Esophagus (tissue), 2 donors: ENCODE results near the gene ITPR1. TPM values are rescaled to one million over a fixed set of nuclear protein-coding genes. Genes with fewer than 3 reads are reported as not detected.

Experiments
- H3K27ac ChIP-seq, 2 donors: one replicate each; pipeline ENCODE4 v1.5.1; 2013; ENCODE audit warnings: low read depth in 2 of 2, mild to moderate bottlenecking in 2 of 2, inconsistent platforms in 1 of 2, low read length in 1 of 2, moderate library complexity in 1 of 2
- H3K27me3 ChIP-seq, 2 donors: one replicate each; pipeline ENCODE4 v1.6.1; 2013; ENCODE audit warnings: low read length in 2 of 2, control low read depth in 1 of 2, mild to moderate bottlenecking in 1 of 2; ENCODE audit not compliant: insufficient read depth in 2 of 2, control insufficient read depth in 1 of 2
- H3K36me3 ChIP-seq, 2 donors: one replicate each; pipeline ENCODE4 v1.6.1; 2013; ENCODE audit warnings: low read length in 1 of 2; ENCODE audit not compliant: control insufficient read depth in 2 of 2, insufficient read depth in 2 of 2
- H3K4me1 ChIP-seq, 2 donors: one replicate each; pipeline ENCODE4 v1.6.1; 2013; ENCODE audit warnings: low read length in 1 of 2; ENCODE audit not compliant: control insufficient read depth in 2 of 2, insufficient read depth in 2 of 2
- H3K4me3 ChIP-seq, 2 donors: one replicate each; pipeline ENCODE4 v1.5.1; 2013; ENCODE audit warnings: low read length in 2 of 2, mild to moderate bottlenecking in 2 of 2, low read depth in 1 of 2, moderate library complexity in 1 of 2
- H3K9me3 ChIP-seq, 2 donors: one replicate each; pipeline ENCODE4 v1.6.1; 2013; ENCODE audit warnings: mild to moderate bottlenecking in 2 of 2, low read depth in 1 of 2, low read length in 1 of 2, moderate library complexity in 1 of 2; ENCODE audit not compliant: control insufficient read depth in 2 of 2, insufficient read depth in 1 of 2
- WGBS, 2 donors: extraction: QIAGEN DNeasy Blood & Tissue Kit; methylation state at CpG; one replicate each; pipeline ENCODE4 v1.1.7; 2013; 5-methylcytosine and 5-hydroxymethylcytosine counted together
- polyA plus RNA-seq, 2 donors: library from polyadenylated mRNA; stranded (reverse); fragments of 200-250 nt; gene quantifications; one replicate each; pipeline ENCODE4 v1.2.3, GENCODE V29; 2013
- donor health status: healthy with polysubstance abuse.
- donor health status: Bipolar disorder and iron deficiency.

ITPR1 gene
- polyA plus RNA-seq, 2 donors, result 7.5 to 16.3 TPM

DNA sequence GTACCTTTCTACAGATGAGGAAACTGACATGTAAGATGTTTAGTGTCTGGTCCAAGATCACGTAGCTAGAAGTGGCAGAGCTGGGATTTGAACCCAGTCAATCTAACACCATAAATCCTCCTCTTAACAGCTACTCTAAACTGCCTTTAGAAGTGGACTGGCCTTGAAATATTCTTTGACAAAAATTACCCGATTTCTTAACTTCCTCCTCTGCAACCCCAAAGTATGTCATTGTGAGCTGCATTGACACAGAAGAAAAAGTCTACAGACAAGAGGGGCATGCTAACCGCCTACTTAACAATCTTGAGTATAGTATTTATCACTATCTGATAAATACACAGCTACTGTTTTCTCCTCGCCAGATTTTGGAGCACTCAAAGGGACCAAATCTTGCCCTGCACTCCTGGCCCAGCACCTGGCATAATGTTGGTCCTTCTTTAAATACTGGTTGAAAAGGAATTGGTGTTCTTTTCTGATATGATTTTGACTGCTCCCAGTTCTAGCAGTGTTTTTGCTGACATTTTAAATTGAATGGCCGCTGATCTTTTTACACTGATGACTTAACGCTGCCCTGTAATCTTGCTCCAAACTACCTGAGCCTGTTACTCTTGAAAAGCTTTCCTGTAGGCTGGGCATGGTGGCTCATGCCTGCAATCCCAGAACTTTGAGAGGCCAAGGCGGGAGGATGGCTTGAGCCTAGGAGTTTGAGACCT lies 36.9 kb downstream of the ITPR1 start:
- no peak overlapping the region for H3K27ac ChIP-seq
- H3K36me3 ChIP-seq, result no peaks in the 10 kb centered on the region
- no peaks in the 10 kb centered on the region for H3K27me3 ChIP-seq
- WGBS, 2 donors, result 87 to 91% methylated on average over 7 of the region's 7 CpGs
- no peak overlapping the region for H3K4me3 ChIP-seq
- peaks cover 0 to 5% of the 10 kb centered on the region in 2 donors for H3K4me1 ChIP-seq
- no peaks in the 10 kb centered on the region for H3K9me3 ChIP-seq

DNA sequence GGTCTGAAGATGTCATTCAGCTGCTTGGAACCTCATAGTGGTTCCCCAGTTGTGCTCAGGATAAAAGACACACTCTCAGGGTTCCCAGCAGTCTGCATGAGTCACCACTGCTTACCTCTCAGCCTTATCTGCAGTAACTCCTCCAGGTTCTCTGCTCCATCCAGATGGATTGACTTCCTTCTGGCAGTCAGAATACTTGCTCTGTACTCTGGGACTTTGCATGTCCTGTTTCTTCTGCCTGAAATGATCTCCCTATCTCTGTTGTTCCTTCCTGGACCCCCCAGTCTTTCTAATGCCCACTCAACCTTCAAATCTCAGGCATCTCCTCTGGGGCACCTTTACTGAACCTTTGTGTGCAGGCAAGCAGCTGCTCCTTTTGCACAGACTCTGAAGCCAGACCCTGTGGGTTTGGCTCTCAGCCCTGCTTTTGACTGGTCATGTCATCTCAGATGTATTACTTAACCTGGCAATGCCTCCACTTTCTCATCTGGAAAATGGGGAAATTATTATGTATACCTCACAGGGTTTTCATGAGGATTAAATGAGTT lies 38.4 kb downstream of the ITPR1 start:
- Histone ChIP-seq H3K27ac (no peak overlapping the region), H3K4me1 (peaks cover 0 to 5% of the 10 kb centered on the region in 2 donors), H3K4me3 (no peak overlapping the region), H3K9me3 (no peaks in the 10 kb centered on the region), H3K36me3 (no peaks in the 10 kb centered on the region), H3K27me3 (no peaks in the 10 kb centered on the region)

DNA sequence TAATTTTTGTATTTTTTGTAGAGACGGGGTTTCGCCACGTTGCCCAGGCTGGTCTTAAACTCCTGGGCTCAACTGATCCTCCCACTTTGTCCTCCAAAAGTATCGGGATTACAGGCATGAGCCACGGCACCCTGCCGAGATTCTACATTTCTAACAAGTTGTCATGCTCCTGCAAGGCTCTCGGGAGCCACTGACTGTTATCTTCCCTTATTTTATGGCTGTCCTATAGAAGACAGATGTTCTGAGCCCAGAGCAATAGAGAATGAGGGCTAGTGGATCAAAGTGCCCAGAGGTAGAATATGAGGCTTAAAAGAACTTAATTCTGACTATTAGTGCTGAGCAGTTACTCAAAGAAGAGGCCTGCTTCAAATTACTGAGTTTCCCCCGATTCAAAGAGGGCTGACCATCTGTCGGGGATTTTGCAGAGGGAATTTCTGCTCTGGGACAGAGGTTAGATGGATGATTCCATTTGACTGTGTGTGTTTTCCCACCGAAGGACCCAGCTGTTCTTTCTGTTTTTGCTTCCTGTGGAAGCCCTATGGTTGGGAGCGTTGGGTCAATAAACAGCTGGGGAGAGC lies 39.5 kb downstream of the ITPR1 start:
- 75 to 80% methylated on average over 11 of the region's 11 CpGs for WGBS, 2 donors
- peaks cover 0 to 5% of the 10 kb centered on the region in 2 donors for H3K4me1 ChIP-seq
- H3K27ac ChIP-seq, result no peak overlapping the region

DNA sequence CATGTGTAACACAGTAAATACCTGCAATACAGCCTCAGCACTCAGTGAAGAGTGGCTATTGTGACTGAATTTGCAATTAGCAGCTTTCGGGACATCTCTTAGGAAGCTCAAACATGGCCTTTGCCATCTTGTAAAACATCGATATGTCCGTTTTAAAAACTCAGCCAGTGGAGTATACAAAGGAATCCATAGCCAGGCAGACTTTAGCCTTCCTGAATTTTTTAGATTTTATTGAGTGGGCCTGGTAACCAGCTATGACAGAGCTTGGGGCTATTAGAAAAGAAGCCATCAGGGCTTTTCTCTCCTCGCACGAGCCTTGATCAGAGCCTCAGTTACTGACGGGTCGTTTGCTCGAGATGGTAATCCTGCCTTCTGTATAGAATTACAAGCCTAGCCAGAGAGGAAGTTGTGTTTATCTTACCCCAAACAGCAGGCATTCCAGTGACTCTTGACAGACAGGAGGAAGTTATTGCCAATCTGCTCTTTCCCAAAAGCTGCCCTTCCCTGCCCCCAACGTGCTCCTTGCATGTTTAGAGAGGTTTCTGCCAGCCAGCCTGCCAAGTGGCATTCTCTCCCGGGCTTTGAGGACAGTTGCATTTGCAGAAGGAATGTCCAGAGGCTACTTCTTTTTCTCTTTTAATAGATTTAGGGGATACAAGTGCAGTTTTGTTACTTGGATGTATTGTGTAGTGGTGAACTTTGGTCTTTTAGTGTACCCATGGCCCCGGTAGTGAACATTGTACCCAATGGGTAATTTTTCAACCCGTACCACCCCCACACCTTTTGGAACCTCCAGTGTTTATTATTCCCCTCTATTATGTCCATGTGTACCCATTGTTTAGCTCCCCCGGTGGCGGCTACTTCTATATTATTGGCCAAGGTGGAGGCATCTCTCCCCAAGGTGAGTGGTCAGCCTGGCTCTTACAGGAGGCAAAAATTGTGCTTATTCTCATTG lies 40.6 kb downstream of the ITPR1 start:
- Histone ChIP-seq H3K36me3 (no peaks in the 10 kb centered on the region), H3K27ac (peak overlapping the region; percentile 0 to 28), H3K27me3 (no peaks in the 10 kb centered on the region), H3K4me1 (peaks cover 0 to 5% of the 10 kb centered on the region in 2 donors), H3K9me3 (no peaks in the 10 kb centered on the region), H3K4me3 (no peak overlapping the region)
- WGBS, 2 donors, result 44% methylated on average over 14 of the region's 14 CpGs

More for the DNA sequence above, 39.5 kb downstream of the ITPR1 start:
- Histone ChIP-seq H3K27me3 (no peaks in the 10 kb centered on the region), H3K36me3 (no peaks in the 10 kb centered on the region), H3K4me3 (no peak overlapping the region), H3K9me3 (no peaks in the 10 kb centered on the region)

DNA sequence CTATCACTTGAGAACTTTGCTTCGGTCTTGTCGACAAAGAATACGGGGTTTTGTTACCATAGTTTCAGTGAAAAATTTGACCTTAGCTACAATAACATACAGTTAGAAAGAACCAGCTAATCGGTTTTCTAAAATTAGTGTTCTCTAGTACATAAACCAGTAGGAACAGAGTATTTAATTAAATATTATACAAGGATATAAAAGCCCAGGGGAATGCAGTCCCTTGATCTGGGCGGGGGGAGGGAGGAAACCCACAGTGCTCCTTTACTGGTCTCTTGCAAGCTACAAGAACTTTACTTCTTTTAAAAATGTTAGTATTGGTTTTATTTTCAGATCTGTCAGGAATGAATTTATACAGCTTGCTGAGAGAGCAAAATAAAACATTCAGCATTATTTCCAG lies 41.8 kb downstream of the ITPR1 start:
- 68 to 71% methylated on average over 5 of the region's 5 CpGs for WGBS, 2 donors

DNA sequence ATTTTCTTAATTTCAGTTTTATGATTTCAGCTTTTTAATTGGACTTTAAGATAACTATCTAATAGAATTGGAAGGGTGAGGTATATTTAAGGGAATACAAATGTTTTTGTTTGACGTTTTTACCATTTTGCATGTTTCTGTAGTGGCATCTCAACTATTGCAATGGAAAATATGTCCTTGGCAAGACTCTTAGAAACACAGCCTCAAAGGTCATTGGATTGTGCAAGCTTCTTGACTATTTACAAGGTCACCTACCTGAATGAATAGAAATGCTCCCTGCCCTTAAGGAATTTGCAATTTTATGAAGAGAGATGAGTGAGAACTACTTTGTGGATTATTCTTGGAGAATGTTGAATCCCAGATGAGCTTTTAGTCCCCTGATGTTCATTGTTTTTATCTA lies 43.1 kb downstream of the ITPR1 start:
- H3K27ac ChIP-seq, result no peak overlapping the region
- 67% methylated on average over 1 of the region's 1 CpG for WGBS, 2 donors
- no peaks in the 10 kb centered on the region for H3K9me3 ChIP-seq
- H3K4me3 ChIP-seq, result no peak overlapping the region
- no peaks in the 10 kb centered on the region for H3K36me3 ChIP-seq
- H3K27me3 ChIP-seq, result no peaks in the 10 kb centered on the region
- H3K4me1 ChIP-seq, result peaks cover 0 to 5% of the 10 kb centered on the region in 2 donors

More for the DNA sequence above, 41.8 kb downstream of the ITPR1 start:
- no peaks in the 10 kb centered on the region for H3K36me3 ChIP-seq
- H3K4me3 ChIP-seq, result no peak overlapping the region
- H3K4me1 ChIP-seq, result peaks cover 0 to 5% of the 10 kb centered on the region in 2 donors
- no peaks in the 10 kb centered on the region for H3K27me3 ChIP-seq
- H3K27ac ChIP-seq, result no peak overlapping the region
- H3K9me3 ChIP-seq, result no peaks in the 10 kb centered on the region

DNA sequence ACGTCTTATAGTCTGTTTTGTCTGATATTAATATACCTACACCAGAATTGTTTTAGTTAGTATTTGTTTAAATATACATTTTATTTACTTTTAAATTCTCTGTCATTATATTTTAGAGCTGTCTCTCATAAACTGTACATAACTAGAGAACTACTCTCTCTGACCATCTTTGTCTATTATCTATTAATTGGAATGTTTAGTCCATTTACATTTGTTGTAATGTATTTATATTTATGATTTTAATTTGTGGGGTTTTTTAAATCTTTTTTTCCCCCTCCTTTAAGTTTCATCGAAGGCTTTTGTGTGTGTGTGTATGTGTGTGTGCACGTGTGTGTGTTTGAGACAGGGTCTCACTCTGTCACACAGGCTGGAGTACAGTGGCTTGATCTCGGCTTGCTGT lies 47.1 kb downstream of the ITPR1 start:
- no peaks in the 10 kb centered on the region for H3K9me3 ChIP-seq
- WGBS, 2 donors, result 94 to 96% methylated on average over 4 of the region's 4 CpGs
- H3K4me3 ChIP-seq, result no peak overlapping the region
- no peaks in the 10 kb centered on the region for H3K27me3 ChIP-seq
- H3K4me1 ChIP-seq, result no peaks in the 10 kb centered on the region
- no peak overlapping the region for H3K27ac ChIP-seq
- H3K36me3 ChIP-seq, result no peaks in the 10 kb centered on the region

DNA sequence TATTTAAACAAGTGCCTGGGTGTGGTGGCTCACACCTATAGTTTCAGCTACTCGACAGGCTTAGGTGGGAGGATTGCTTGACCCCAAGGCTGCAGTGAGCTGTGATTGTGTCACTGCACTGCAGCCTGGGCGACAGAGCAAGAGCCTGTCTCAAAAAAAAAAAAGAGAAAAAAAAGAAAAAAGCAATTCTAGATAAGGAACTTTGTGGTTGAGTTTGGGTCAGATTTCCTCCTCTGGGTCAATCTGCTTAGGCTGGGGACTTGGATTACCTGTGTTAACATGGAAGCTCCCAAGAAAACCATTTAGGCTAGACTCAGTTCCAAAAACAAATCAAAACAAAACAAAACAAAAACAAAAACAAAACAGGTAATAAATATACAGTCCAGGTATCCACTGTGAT lies 50.0 kb downstream of the ITPR1 start:
- no peak overlapping the region for H3K4me3 ChIP-seq
- no peak overlapping the region for H3K27ac ChIP-seq
- no peaks in the 10 kb centered on the region for H3K9me3 ChIP-seq
- no peaks in the 10 kb centered on the region for H3K4me1 ChIP-seq
- WGBS, 2 donors, result 62% methylated on average over 2 of the region's 2 CpGs
- H3K36me3 ChIP-seq, result no peaks in the 10 kb centered on the region
- H3K27me3 ChIP-seq, result no peaks in the 10 kb centered on the region

DNA sequence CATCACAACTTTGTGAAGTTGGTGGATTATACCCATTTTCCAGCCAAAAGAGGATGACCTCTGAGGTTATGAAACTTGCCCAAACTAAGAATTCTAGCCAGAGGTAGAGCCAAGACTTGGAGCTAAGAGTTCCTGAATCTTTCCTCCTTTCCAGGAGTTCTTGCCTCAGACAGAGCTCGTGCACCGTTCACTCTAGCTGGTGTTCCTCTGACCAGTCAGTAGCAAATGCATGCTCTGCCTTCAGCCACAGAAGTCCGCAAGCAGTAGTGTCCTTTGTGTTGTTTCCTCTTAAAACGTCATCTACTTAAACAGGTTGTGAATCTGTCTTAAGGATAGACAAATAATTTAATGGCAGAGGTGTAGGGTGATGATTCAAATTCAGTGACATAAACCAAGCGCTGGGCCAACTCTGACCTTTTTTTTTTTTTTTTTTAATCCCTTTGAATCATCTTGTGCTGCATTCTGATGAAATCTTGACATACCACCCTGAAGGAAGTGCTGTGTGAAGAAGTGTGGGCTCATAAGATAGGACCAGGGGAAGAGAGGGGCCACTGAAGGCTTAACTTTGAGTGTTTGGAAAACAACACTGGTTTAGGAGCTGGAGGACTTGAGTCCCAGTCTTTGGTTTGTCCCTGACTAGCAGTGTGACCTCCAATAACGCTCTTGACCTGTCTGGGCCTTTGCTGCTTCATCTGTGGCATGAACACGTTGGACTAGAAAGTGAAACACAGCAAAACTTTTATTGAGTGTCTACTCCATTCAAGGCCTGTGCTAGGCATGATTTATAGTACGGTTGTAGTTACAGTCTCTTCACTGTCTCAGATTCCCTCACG lies 53.4 kb downstream of the ITPR1 start:
- Histone ChIP-seq H3K27me3 (no peaks in the 10 kb centered on the region), H3K36me3 (no peaks in the 10 kb centered on the region), H3K27ac (peak overlapping the region in 1 of 2 donors; percentile 13), H3K4me1 (peaks cover 0 to 2% of the 10 kb centered on the region in 2 donors), H3K4me3 (no peak overlapping the region), H3K9me3 (no peaks in the 10 kb centered on the region)
- WGBS, 2 donors, result 67 to 83% methylated on average over 9 of the region's 9 CpGs
